Upper lobe of left lung (tissue), 6 donors: ENCODE data around the gene CNTN6. TPM values are rescaled to one million over a fixed set of nuclear protein-coding genes. Genes with fewer than 3 reads are reported as not detected.

Source experiments
- ATAC-seq, 2 donors: fragments of 200-7000 bp; cut with Tn5 transposase; one replicate each; pipeline ENCODE4 v1.9.1; 2022; ENCODE audit warnings: mild to moderate bottlenecking in 2 of 2, moderate library complexity in 2 of 2; ENCODE audit not compliant: low FRiP score in 2 of 2
- DNase-seq, 2 donors: peaks; one replicate each; pipeline ENCODE4 v3.0.0-alpha.2; 2019 to 2020
- H3K27ac ChIP-seq, 4 donors: fragments of 200-600 bp; sonication (generic); one replicate each; pipeline ENCODE4 v1.5.1; 2016 to 2019
- H3K27me3 ChIP-seq, 4 donors: fragments of 200-600 bp; sonication (generic); one replicate each; pipeline ENCODE4 v1.5.1; 2017 to 2019
- H3K36me3 ChIP-seq, 4 donors: fragments of 200-600 bp; sonication (generic); one replicate each; pipeline ENCODE4 v1.5.1; 2016 to 2019
- H3K4me1 ChIP-seq, 4 donors: fragments of 200-600 bp; sonication (generic); one replicate each; pipeline ENCODE4 v1.5.1; 2018 to 2019
- H3K4me3 ChIP-seq, 4 donors: fragments of 200-600 bp; sonication (generic); one replicate each; pipeline ENCODE4 v1.5.1; 2017 to 2019; ENCODE audit warnings: mild to moderate bottlenecking in 2 of 4, moderate library complexity in 1 of 4
- H3K9me3 ChIP-seq, 4 donors: fragments of 200-600 bp; sonication (generic); one replicate each; pipeline ENCODE4 v1.5.1; 2018 to 2019
- EP300 ChIP-seq, 4 donors: sonication (generic); formaldehyde crosslinking; IDR thresholded peaks; one replicate each; pipeline ENCODE4 v1.5.1; 2017; ENCODE audit warnings: antibody characterized with exemption in 4 of 4, control low read depth in 2 of 4
- POLR2A ChIP-seq, 4 donors: fragments of 450-650 bp; IDR thresholded peaks; one replicate each; pipeline ENCODE4 v1.5.1; 2016 to 2017; ENCODE audit warnings: antibody characterized with exemption in 4 of 4, mild to moderate bottlenecking in 2 of 4
- POLR2AphosphoS5 ChIP-seq, 2 donors: sonication (generic); formaldehyde crosslinking; IDR thresholded peaks; one replicate each; pipeline ENCODE4 v1.5.1; 2017; ENCODE audit warnings: antibody characterized with exemption in 2 of 2
- WGBS, 2 donors: methylation state at CpG; one replicate each; pipeline ENCODE4 v1.1.5; 2017 to 2018; 5-methylcytosine and 5-hydroxymethylcytosine counted together
- total RNA-seq, 6 donors: library from RNA; depleted of rRNA in 4 of 6; stranded (reverse); fragments of >200 nt in 4 of 6; gene quantifications; one replicate each; pipeline versions ENCODE4 v1.1.0 to v1.2.1, GENCODE V29; 2016 to 2021
- TF ChIP-seq, protein P1 (sequence below), 6 experiments: fragments of 450-650 bp in 4 of 6; fragments of 200-600 bp in 2 of 6; sonication (generic) in 2 of 6; IDR thresholded peaks; one replicate each; pipeline ENCODE4 v1.5.1; 2016 to 2019; ENCODE audit warnings: antibody characterized with exemption in 6 of 6
- donor health status: DM: no; HTN: no; CAD: no; lungs with moderate emphysema.
- donor health status: DM: no; HTN: yes; CAD: no; lungs with severe emphysema.

The CNTN6 gene
- total RNA-seq, 6 donors from 2014 or later, result 5.6 to 29.3 (median 9.6) TPM

GRCh38 chr3:1088503-1088902, 4.3 kb upstream of the CNTN6 start:
- ATAC-seq (no peak), DNase-seq (no peak)
- no peaks in the 10 kb centered on the region for H3K27me3 ChIP-seq
- no peak overlapping the region for H3K4me3 ChIP-seq
- WGBS, 2 donors, result 86% methylated on average over 1 of the region's 1 CpG
- TF ChIP-seq, protein P1, sequence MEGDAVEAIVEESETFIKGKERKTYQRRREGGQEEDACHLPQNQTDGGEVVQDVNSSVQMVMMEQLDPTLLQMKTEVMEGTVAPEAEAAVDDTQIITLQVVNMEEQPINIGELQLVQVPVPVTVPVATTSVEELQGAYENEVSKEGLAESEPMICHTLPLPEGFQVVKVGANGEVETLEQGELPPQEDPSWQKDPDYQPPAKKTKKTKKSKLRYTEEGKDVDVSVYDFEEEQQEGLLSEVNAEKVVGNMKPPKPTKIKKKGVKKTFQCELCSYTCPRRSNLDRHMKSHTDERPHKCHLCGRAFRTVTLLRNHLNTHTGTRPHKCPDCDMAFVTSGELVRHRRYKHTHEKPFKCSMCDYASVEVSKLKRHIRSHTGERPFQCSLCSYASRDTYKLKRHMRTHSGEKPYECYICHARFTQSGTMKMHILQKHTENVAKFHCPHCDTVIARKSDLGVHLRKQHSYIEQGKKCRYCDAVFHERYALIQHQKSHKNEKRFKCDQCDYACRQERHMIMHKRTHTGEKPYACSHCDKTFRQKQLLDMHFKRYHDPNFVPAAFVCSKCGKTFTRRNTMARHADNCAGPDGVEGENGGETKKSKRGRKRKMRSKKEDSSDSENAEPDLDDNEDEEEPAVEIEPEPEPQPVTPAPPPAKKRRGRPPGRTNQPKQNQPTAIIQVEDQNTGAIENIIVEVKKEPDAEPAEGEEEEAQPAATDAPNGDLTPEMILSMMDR (IDR thresholded peaks at IDR 0.05), result no peak
- TF ChIP-seq EP300 (IDR thresholded peaks at IDR 0.05), result no peak
- TF ChIP-seq POLR2A (IDR thresholded peaks at IDR 0.05), result no peak
- no peak for TF ChIP-seq POLR2AphosphoS5 (IDR thresholded peaks at IDR 0.05)
- peaks cover 0 to 4% (median 0%) of the 10 kb centered on the region in 4 donors for H3K4me1 ChIP-seq
- H3K27ac ChIP-seq, result no peak overlapping the region
- H3K9me3 ChIP-seq, result no peaks in the 10 kb centered on the region
- no peaks in the 10 kb centered on the region for H3K36me3 ChIP-seq

DNA sequence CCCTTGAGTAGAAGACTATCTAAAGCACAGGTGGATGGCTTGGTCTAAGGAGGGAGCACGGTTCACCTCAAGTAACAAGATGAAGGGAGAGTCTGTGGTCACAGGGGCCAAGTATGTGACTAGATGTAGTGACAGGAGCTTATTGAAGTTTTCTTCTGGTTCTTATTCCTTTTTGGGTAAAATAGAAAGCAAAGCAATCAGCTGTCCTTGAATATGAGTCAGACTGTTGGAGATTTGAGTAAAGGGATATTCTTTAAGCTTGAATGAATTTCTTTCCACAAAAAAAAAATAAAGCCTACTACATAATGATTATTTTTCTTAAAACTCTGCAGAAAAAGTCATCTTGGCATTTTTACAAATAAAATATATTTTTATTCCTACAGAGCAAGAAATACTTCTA, 1.5 kb upstream of the CNTN6 start:
- no peaks in the 10 kb centered on the region for H3K27me3 ChIP-seq
- DNase-seq, result no peak
- peaks cover 0 to 4% (median 0%) of the 10 kb centered on the region in 4 donors for H3K4me1 ChIP-seq
- no peaks in the 10 kb centered on the region for H3K9me3 ChIP-seq
- ATAC-seq, result no peak
- no peak overlapping the region for H3K4me3 ChIP-seq
- 76 to 88% methylated on average over 1 of the region's 1 CpG for WGBS, 2 donors
- no peak overlapping the region for H3K27ac ChIP-seq
- TF ChIP-seq EP300 (IDR thresholded peaks at IDR 0.05), result no peak
- TF ChIP-seq, protein P1 (IDR thresholded peaks at IDR 0.05), result no peak
- no peak for TF ChIP-seq POLR2AphosphoS5 (IDR thresholded peaks at IDR 0.05)
- TF ChIP-seq POLR2A (IDR thresholded peaks at IDR 0.05), result no peak
- H3K36me3 ChIP-seq, result no peaks in the 10 kb centered on the region

DNA sequence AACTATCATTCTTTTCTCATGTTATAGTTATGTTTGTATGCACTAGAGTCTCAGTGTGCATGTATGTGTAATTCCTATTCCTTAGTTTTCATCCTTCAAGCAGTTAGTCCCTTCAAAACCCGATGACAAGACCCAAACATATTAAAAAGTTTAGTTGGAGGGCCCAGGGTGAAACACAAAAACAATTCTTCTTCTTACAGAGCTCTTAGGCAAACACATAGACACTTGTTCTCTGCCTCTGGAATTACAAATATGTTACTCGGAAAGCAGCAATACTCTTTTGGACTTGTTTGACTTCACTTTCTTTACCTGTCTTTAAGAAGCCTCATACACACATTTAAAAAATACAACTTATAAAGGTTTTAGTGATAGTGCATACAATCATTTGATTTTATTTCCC, 763 bp upstream of the CNTN6 start:
- H3K9me3 ChIP-seq, result no peaks in the 10 kb centered on the region
- TF ChIP-seq, protein P1 (IDR thresholded peaks at IDR 0.05), result no peak
- TF ChIP-seq POLR2A (IDR thresholded peaks at IDR 0.05) (no peak), POLR2AphosphoS5 (IDR thresholded peaks at IDR 0.05) (no peak), EP300 (IDR thresholded peaks at IDR 0.05) (no peak)
- WGBS, 2 donors, result 41 to 48% methylated on average over 2 of the region's 2 CpGs
- H3K36me3 ChIP-seq, result no peaks in the 10 kb centered on the region
- H3K4me1 ChIP-seq, result peaks cover 0 to 4% (median 0%) of the 10 kb centered on the region in 4 donors
- H3K27me3 ChIP-seq, result no peaks in the 10 kb centered on the region
- ATAC-seq (peak in 1 of 2 donors; percentile 43), DNase-seq (no peak)
- peak overlapping the region in 2 of 4 donors; percentile 8 to 29 for H3K27ac ChIP-seq
- no peak overlapping the region for H3K4me3 ChIP-seq

GRCh38 chr3:1093217-1093616, 393 bp downstream of the CNTN6 start:
- Histone ChIP-seq H3K4me3 (peak overlapping the region in 2 of 4 donors; percentile 21 to 25), H3K4me1 (no peaks in the 10 kb centered on the region), H3K36me3 (no peaks in the 10 kb centered on the region), H3K27ac (peak overlapping the region in 2 of 4 donors; percentile 8 to 22), H3K27me3 (no peaks in the 10 kb centered on the region), H3K9me3 (no peaks in the 10 kb centered on the region)
- DNase-seq (no peak), ATAC-seq (no peak)
- 58 to 62% methylated on average over 6 of the region's 6 CpGs for WGBS, 2 donors
- TF ChIP-seq, protein P1 (IDR thresholded peaks at IDR 0.05), result no peak
- TF ChIP-seq POLR2A (IDR thresholded peaks at IDR 0.05) (no peak), POLR2AphosphoS5 (IDR thresholded peaks at IDR 0.05) (no peak), EP300 (IDR thresholded peaks at IDR 0.05) (no peak)

GRCh38 chr3:1103525-1103924, 10.7 kb downstream of the CNTN6 start:
- no peak for ATAC-seq
- WGBS, 2 donors, result 78 to 79% methylated on average over 6 of the region's 6 CpGs

More at GRCh38 chr3:1103525-1103924, 10.7 kb downstream of the CNTN6 start:
- no peaks in the 10 kb centered on the region for H3K9me3 ChIP-seq
- TF ChIP-seq POLR2AphosphoS5 (IDR thresholded peaks at IDR 0.05) (no peak), POLR2A (IDR thresholded peaks at IDR 0.05) (no peak), EP300 (IDR thresholded peaks at IDR 0.05) (no peak)
- TF ChIP-seq, protein P1 (IDR thresholded peaks at IDR 0.05), result no peak
- H3K27ac ChIP-seq, result no peak overlapping the region
- H3K36me3 ChIP-seq, result no peaks in the 10 kb centered on the region
- DNase-seq, result no peak
- no peaks in the 10 kb centered on the region for H3K4me1 ChIP-seq
- H3K4me3 ChIP-seq, result no peak overlapping the region
- H3K27me3 ChIP-seq, result no peaks in the 10 kb centered on the region
